B cell (primary cell): Measurements from ENCODE around the gene MTPN.

Experiments
- EZH2 ChIP-seq: IDR thresholded peaks from 2 replicates; pipeline ENCODE4 v1.6.1; 2012; ENCODE audit warnings: borderline replicate concordance, low read depth, mild to moderate bottlenecking, moderate library complexity, low read length; ENCODE audit not compliant: insufficient read depth, poor library complexity, severe bottlenecking
- TF ChIP-seq, protein P1 (sequence below): fragments of 200-600 bp; IDR thresholded peaks from one replicate; pipeline ENCODE4 v1.8.0; 2022; ENCODE audit warnings: antibody characterized with exemption, mild to moderate bottlenecking

DNA sequence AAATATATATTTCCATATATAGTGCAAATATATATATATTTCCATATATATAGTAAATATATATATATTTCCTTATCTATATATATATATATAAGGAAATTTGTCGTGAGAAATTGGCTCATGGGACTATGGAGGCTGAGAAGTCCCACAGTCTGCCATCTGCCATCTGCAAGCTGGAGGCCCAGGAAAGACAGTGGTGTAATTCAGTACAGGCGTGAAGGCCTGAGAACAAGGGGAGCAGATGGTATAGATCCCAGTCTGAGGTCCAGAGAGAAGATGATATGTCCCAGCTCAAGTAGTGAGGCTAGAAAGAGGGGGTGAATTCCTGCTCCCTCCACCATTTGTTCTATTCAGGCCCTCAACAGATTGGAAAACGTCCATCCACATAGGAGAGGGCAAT is 78.9 kb downstream of the MTPN start:
- TF ChIP-seq, protein P1, sequence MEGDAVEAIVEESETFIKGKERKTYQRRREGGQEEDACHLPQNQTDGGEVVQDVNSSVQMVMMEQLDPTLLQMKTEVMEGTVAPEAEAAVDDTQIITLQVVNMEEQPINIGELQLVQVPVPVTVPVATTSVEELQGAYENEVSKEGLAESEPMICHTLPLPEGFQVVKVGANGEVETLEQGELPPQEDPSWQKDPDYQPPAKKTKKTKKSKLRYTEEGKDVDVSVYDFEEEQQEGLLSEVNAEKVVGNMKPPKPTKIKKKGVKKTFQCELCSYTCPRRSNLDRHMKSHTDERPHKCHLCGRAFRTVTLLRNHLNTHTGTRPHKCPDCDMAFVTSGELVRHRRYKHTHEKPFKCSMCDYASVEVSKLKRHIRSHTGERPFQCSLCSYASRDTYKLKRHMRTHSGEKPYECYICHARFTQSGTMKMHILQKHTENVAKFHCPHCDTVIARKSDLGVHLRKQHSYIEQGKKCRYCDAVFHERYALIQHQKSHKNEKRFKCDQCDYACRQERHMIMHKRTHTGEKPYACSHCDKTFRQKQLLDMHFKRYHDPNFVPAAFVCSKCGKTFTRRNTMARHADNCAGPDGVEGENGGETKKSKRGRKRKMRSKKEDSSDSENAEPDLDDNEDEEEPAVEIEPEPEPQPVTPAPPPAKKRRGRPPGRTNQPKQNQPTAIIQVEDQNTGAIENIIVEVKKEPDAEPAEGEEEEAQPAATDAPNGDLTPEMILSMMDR = no peak
- no peak for TF ChIP-seq EZH2
